Skin epidermis (tissue), 12 donors: Measurements from ENCODE around the gene MTHFSD.
A peak's percentile ranks its signal among the peaks of the same experiment; 100 is the strongest.

Experiments
- H3K27ac ChIP-seq, 21 experiments: fragments of 200-600 bp; sonication (generic) in 11 of 21; one replicate each; pipeline ENCODE4 v1.5.0; 2020; ENCODE audit warnings: mild to moderate bottlenecking in 3 of 21, inconsistent platforms in 2 of 21, moderate library complexity in 2 of 21
- H3K4me3 ChIP-seq, 7 experiments: fragments of 200-600 bp; sonication (generic) in 2 of 7; one replicate each; pipeline ENCODE4 v1.5.0; 2020; ENCODE audit warnings: inconsistent platforms in 2 of 7, mild to moderate bottlenecking in 2 of 7, moderate library complexity in 1 of 7

The MTHFSD gene

GRCh38 chr16:86519007-86519648, 35.9 kb downstream of the MTHFSD start:
- H3K27ac ChIP-seq: no peak overlapping the region
- no peak overlapping the region for H3K4me3 ChIP-seq

DNA sequence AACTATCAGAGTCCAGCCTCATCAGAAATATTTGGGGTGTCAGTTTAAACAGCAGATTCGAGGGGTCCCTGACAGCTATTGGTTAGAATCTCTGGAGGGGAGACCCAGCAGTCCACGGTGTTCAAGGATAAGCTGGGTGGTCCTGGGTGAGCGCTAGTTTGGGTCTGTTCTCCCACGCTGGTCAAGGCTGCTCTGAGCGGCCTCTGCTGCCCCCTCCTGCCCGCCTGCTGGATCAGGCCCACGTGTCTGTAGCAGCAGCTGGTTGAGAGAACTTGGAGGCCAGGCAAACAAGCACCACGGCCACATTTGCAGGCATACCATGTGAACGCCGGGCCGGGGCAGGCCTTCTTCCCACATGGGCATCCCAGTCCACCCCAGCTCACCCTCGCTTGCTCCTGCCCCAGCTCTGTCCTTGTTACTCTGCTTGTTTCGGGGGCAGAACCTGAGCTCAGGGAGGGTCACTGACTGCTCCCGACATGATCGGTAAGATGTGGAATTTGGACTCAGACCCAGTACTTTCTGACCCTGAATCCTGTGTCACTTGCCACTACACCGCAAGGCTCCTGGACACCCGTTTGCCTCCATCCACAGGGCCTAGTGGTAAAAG, 37.3 kb downstream of the MTHFSD start:
- Histone ChIP-seq H3K4me3 (no peak overlapping the region), H3K27ac (no peak overlapping the region)

- Histone ChIP-seq H3K4me3 (no peak overlapping the region), H3K27ac (no peak overlapping the region)
These were observed 38.0 kb downstream of the MTHFSD start for GRCh38 chr16:86517033-86517432.

DNA sequence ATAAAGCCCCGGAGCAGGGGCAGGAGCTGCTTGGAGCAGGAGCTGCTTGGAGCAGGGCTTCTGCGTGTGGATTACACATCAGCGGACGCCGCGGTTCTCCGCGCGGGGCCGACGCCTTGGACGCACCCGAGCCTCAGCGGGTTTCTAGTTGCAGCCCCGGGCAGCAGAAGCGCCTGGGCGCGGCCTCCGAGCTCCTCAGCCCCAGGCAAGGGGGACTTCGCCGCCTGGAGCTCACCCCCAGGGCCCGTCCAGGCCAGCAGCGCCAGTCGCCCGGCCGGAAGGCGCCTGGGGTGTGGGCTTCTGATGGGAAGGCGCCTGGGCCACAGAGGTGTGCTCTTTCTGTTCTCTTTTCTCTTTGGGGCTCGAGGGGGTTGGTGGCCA, 38.4 kb downstream of the MTHFSD start:
- Histone ChIP-seq H3K4me3 (no peak overlapping the region), H3K27ac (no peak overlapping the region)

DNA sequence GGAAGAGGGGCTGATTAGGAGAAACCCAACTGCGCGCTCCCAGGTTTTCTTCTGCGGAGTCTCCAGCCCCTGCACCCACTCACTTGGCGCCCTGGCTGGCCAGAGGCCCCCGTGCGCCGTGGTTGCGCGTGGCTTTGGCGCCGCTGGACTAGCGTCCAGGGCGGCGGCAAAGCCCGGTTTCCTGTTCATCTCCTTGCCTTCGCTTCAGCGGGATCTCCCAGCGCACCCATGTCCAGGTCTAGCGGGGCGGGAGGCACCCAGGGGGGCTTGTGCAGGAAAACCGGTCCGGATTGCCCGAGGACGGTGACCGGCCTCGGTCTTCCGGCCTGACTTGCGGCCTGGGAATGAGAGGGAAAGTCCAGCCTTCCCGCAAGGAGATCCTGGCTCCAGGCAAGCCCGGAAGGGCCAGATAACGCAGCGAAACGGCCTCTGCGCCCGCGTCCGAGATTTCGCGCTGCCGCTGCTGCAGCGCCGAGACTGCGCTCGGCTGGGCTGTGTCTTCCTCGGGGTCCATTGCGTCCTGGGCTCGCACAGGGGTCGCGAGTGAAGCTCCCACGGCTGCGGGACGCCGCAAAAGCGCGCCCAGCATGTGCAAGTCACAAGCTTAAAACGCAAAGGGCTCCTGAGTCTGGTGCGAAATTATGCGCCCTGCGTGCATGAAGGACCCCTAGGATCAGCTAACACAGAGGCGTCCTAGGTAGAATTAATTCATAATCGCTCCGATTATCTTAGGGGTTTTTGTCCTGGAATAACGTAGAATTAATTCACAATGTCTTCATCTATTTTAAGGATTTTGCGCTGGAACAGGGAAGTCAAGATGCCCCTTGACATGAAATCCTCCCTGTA, 39.0 kb downstream of the MTHFSD start:
- Histone ChIP-seq H3K27ac (no peak overlapping the region), H3K4me3 (no peak overlapping the region)

DNA sequence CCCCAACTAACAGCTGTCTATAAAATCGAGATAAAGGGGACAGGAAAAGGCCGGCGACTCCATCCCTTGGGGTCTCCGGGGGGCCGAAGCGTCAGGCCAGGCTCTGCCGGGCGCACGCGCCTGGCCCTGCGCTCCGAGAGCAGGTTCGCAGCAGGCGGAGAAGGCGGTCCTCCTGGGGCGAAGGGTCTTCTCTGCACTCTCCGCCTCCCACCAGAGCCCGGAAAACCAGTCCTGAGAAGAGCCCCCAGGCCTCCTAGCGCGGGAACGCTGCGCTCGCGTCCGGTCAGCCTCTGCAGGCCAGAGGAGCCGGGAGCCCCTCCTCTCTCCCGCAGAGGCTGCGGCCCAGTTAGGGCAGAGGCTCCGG, 39.6 kb downstream of the MTHFSD start:
- H3K4me3 ChIP-seq: no peak overlapping the region
- H3K27ac ChIP-seq: no peak overlapping the region

GRCh38 chr16:86514481-86515376, 40.3 kb downstream of the MTHFSD start:
- Histone ChIP-seq H3K27ac (no peak overlapping the region), H3K4me3 (no peak overlapping the region)

DNA sequence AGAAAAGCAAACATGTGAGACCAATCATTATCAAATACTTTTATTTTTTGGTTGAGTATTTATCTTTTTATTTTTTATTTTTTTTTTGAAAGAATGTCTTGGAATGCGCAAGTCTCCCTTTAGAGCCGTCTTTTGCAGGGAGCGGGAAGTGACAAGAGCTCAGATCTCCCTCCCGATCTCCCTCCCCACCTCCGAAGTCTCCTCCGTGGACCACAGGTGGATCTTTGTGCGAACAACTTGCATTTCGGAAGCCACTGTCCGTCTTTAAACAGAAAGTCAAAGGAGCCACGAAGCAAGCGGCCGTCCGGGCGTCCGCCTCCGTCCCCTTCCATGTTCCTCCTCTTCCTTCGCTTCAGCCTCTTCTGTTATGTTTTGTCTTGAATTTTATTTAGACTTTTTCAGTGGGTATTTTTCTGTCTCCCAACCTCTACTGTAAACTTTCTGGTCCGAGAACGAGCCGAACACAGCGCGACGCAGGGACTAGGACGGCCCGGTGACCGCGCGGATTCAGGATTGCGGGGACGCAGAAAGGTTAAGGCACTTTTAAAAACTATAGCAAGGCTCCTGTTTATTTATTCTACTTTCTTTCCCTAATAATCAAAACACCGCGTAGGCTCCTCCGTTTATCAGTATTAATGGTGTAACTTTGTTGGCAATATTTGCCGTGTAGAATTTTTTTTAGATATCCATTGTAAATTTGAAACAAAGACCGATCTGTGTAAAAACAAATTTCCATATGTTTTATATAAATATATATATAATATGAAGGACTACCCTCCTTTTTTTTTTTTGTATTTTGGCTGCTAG, 41.4 kb downstream of the MTHFSD start:
- no peak overlapping the region for H3K4me3 ChIP-seq
- no peak overlapping the region for H3K27ac ChIP-seq

- no peak overlapping the region for H3K4me3 ChIP-seq
- no peak overlapping the region for H3K27ac ChIP-seq
These were observed 42.1 kb downstream of the MTHFSD start for GRCh38 chr16:86512860-86513470.

DNA sequence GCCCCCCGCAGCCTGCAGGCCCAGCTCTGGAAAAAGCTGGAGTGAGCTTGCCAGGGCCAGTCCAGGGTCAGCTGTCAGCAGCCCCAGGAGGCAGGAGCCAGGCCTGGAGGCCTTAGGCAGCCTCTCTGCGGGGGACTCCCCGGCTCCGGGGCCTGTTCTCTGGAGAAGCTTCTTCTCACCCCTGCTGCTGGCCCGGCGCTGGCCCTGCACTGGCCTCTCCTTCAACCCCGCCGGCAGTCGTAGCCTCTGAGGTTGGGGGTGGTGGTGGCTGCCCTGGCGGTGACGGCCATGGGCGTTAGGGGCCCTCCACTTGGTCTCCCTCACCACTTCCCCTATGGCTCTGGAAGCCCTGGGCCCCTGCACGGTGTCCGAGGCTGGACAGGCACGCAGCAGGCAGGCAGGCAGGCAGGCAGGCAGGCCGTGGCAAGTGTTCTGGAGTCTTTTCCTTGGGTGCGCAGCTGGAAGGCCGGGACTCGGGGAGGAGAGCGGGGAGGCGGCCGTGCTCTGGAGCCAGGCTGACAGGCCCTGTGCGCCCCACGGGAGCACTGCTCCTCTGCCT, 42.7 kb downstream of the MTHFSD start:
- Histone ChIP-seq H3K27ac (no peak overlapping the region), H3K4me3 (peak overlapping the region in 1 of 7 experiments; percentile 0)

DNA sequence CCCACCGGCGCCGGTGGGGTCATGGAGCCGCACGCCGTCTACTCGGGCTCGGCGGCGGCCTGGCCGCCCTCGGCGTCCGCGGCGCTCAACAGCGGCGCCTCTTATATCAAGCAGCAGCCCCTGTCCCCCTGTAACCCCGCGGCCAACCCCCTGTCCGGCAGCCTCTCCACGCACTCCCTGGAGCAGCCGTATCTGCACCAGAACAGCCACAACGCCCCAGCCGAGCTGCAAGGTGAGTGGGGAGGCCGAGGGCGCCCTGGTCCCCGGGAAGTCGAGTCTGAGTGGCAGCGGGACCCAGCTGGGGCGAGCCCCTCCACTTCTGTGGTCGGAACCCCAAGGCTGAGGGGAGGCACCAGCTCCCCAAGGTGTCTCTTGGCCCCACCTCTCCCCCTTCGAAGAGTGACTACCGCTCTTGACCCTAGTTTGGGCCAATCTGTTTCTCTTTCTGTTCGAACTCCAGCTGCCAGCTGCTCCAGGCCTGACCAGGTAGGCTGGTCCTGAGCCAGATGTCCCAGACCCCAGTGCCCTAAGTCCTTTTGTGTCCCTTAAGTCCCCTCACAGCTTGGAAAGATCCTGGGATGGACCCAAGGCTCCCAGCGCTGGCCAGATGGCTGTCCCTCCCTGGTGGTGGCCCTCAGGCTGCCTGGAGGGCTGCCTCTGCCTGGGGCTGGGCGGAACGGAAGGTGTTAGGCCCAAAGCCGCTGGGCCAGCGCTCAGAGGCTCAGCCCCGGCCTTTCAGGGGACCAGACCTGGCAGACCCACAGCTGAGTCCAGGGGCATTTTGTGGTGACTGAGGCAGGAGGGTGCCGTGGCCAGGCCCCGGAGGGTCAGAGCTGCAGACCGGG, 43.5 kb downstream of the MTHFSD start:
- Histone ChIP-seq H3K27ac (no peak overlapping the region), H3K4me3 (peak overlapping the region in 4 of 7 experiments; percentile 36 to 56 (median 45))

GRCh38 chr16:86510465-86511261, 44.4 kb downstream of the MTHFSD start, which contains the start of gene FOXF1:
FOXF1 (plus strand) TSS chr16:86510527; CDS start chr16:86510570, 43 bp downstream.
- peak within 1 kb of the TSS in 13 of 21 experiments; percentile 15 to 64 (median 39) for H3K27ac ChIP-seq
- H3K4me3 ChIP-seq: peak within 1 kb of the TSS; percentile 30 to 56 (median 37)

- Histone ChIP-seq H3K27ac (peak overlapping the region in 13 of 21 experiments; percentile 15 to 64 (median 39)), H3K4me3 (peak overlapping the region; percentile 30 to 56 (median 37))
These were observed 45.1 kb downstream of the MTHFSD start for GRCh38 chr16:86509759-86510464.

DNA sequence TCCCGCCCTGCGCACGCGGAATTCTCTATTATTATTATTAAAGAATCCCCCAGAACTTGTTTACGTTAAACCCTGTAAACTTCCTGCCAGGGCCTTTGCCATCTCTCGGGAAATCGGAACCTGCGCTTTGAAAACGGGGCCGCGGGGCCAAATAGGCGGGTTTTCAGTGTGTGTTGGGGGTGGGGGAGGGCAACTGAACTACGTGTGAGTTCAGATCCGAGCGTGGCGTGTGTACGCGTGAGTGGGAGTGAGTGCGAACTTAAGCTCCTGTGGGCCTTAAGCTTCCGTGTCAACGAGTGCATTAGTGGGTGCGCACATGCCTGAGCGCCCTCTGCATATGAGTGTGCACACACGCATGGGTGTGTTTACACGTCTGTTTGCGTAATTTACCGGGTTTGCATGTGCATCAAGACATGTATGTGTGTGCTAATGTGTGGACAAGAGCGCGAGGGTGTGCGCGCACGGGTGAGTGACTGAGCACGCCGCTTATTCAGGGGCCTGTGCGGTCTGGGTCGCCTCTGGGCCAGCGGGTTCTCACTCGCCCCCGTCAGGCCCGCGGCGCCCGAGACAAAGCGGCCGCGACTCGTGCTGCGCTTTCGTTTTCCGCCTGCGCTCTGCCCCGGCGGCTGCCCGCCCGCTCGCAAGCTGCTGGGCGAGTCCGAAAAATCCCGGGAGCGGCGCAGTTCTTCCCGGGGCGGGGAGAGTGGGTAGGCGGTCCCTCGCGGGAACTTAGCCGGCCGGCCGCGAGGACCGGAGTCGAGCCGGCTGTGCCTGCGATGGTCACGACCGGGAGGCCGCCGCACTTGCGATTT, 45.9 kb downstream of the MTHFSD start:
- Histone ChIP-seq H3K27ac (peak overlapping the region in 11 of 21 experiments; percentile 15 to 64 (median 39)), H3K4me3 (peak overlapping the region; percentile 30 to 56 (median 37))
